H1 (cell line): Measurements from ENCODE around the gene GSKIP. TPM values are rescaled to one million over a fixed set of nuclear protein-coding genes. Genes with fewer than 3 reads are reported as not detected.

Experiments used
- CTCF ChIA-PET: fragments of 300-600 bp; sonication (Branson Sonifier 250); formaldehyde crosslinking; loops from one replicate; lab custom pipeline; 2021; ENCODE audit not compliant: partially characterized antibody; lab: Charles Lee
- POLR2A ChIA-PET: fragments of 300-600 bp; sonication (Branson Sonifier 250); formaldehyde crosslinking; loops from one replicate; lab custom pipeline; 2021; ENCODE audit warnings: inconsistent platforms; ENCODE audit not compliant: partially characterized antibody; lab: Charles Lee
- DNase-seq, 2 experiments: peaks; one replicate each; pipeline versions ENCODE4 v3.0.0 to v3.0.0-alpha.2; 2010 to 2022; ENCODE audit warnings: low spot score in 2 of 2, low read depth in 1 of 2, mixed read lengths in 1 of 2
- FAIRE-seq: peaks from 2 replicates; lab custom pipeline; 2011; peaks lifted over from hg19 to GRCh38; lab: Jason Lieb, UNC
- H2AFZ ChIP-seq: 2 replicates; pipeline ENCODE4 v1.8.1; 2012; ENCODE audit warnings: low read length, inconsistent platforms
- H2AK5ac ChIP-seq: 2 replicates; pipeline ENCODE4 v1.6.1; 2013; ENCODE audit warnings: low read depth, low read length
- H2BK120ac ChIP-seq: replicated peaks from 2 replicates; pipeline ENCODE3; 2013; ENCODE audit warnings: low read depth, low read length, inconsistent platforms
- H2BK12ac ChIP-seq: 2 replicates; pipeline ENCODE4 v1.6.1; 2013; ENCODE audit warnings: low read depth, low read length
- H2BK15ac ChIP-seq: 2 replicates; pipeline ENCODE4 v1.6.1; 2013; ENCODE audit warnings: low read length
- H2BK20ac ChIP-seq: 2 replicates; pipeline ENCODE4 v1.6.1; 2013; ENCODE audit warnings: low read length
- H2BK5ac ChIP-seq: 2 replicates; pipeline ENCODE4 v1.6.1; 2013; ENCODE audit warnings: low read depth, low read length
- H3K14ac ChIP-seq: 2 replicates; pipeline ENCODE4 v1.6.1; 2013; ENCODE audit warnings: inconsistent platforms; ENCODE audit not compliant: insufficient read length
- H3K18ac ChIP-seq: 2 replicates; pipeline ENCODE4 v1.6.1; 2013; ENCODE audit warnings: low read length; ENCODE audit errors: extremely low read depth
- H3K23ac ChIP-seq: 2 replicates; pipeline ENCODE4 v1.6.1; 2013; ENCODE audit warnings: inconsistent platforms; ENCODE audit not compliant: insufficient read length
- H3K23me2 ChIP-seq: 2 replicates; pipeline ENCODE4 v1.6.1; 2013; ENCODE audit warnings: low read depth, low read length
- H3K27ac ChIP-seq: 2 replicates; pipeline ENCODE4 v1.6.1; 2011; ENCODE audit warnings: low read depth, low read length, inconsistent platforms
- H3K27me3 ChIP-seq, 4 experiments: replicated peaks in 1 of 4; 1 replicate in 1 of 4; 2 replicates in 3 of 4; pipeline versions ENCODE4 v1.6.1 to v1.8.1; 2011 to 2013; ENCODE audit warnings: low read length in 3 of 4, mild to moderate bottlenecking in 3 of 4, inconsistent platforms in 2 of 4, mixed read lengths in 2 of 4, moderate library complexity in 1 of 4; ENCODE audit not compliant: control insufficient read depth in 3 of 4, insufficient read depth in 3 of 4; ENCODE audit errors: extremely low read depth in 1 of 4
- H3K36me3 ChIP-seq, 4 experiments: 2 replicates each; pipeline versions ENCODE4 v1.6.1 to v1.8.1; 2011 to 2013; ENCODE audit warnings: mild to moderate bottlenecking in 4 of 4, low read length in 3 of 4, moderate library complexity in 2 of 4, control low read depth in 1 of 4, inconsistent platforms in 1 of 4; ENCODE audit not compliant: insufficient read depth in 4 of 4, control insufficient read depth in 2 of 4
- H3K4ac ChIP-seq: replicated peaks from 2 replicates; pipeline ENCODE3; 2013; ENCODE audit warnings: low read length, low read depth, mixed read lengths, inconsistent platforms; ENCODE audit not compliant: insufficient read length
- H3K4me1 ChIP-seq, 4 experiments: replicated peaks in 1 of 4; 1 replicate in 1 of 4; 2 replicates in 3 of 4; pipeline versions ENCODE4 v1.6.1 to v1.8.1; 2011 to 2013; ENCODE audit warnings: low read length in 3 of 4, inconsistent platforms in 2 of 4, mixed read lengths in 1 of 4; ENCODE audit not compliant: insufficient read depth in 4 of 4, control insufficient read depth in 3 of 4
- H3K4me2 ChIP-seq, 2 experiments: 2 replicates each; pipeline versions ENCODE4 v1.6.1 to v1.8.1; 2011 to 2013; ENCODE audit warnings: low read depth in 2 of 2, low read length in 2 of 2, control low read depth in 1 of 2, inconsistent platforms in 1 of 2, mild to moderate bottlenecking in 1 of 2; ENCODE audit not compliant: insufficient read depth in 1 of 2
- H3K4me3 ChIP-seq, 4 experiments: fragments of 200-600, 300-600 bp in 1 of 4; sonication (generic), shearing (Covaris generic), sonication (Bioruptor Twin) in 1 of 4; 2 replicates each; pipeline versions ENCODE4 v1.5.1 to v1.8.1; 2011 to 2016; ENCODE audit warnings: low read length in 4 of 4, low read depth in 3 of 4, control low read depth in 2 of 4, inconsistent platforms in 2 of 4, mild to moderate bottlenecking in 2 of 4, mixed read lengths in 1 of 4, moderate library complexity in 1 of 4; ENCODE audit not compliant: insufficient read depth in 2 of 4; ENCODE audit errors: extremely low read depth in 1 of 4
- H3K56ac ChIP-seq: replicated peaks from 2 replicates; pipeline ENCODE3; 2013; ENCODE audit warnings: low read depth, mild to moderate bottlenecking, mixed read lengths, low read length, inconsistent platforms; ENCODE audit not compliant: insufficient read length
- H3K79me1 ChIP-seq: 2 replicates; pipeline ENCODE4 v1.6.1; 2013; ENCODE audit warnings: low read depth, low read length, control low read depth
- H3K79me2 ChIP-seq, 2 experiments: 2 replicates each; pipeline versions ENCODE4 v1.6.1 to v1.8.1; 2012 to 2013; ENCODE audit warnings: low read length in 2 of 2, mild to moderate bottlenecking in 2 of 2, inconsistent platforms in 1 of 2; ENCODE audit not compliant: insufficient read depth in 2 of 2, control insufficient read depth in 1 of 2
- H3K9ac ChIP-seq, 4 experiments: replicated peaks in 1 of 4; 1 replicate in 1 of 4; 2 replicates in 3 of 4; pipeline versions ENCODE4 v1.6.1 to v1.8.1; 2011 to 2013; ENCODE audit warnings: low read depth in 3 of 4, low read length in 3 of 4, control low read depth in 2 of 4, mild to moderate bottlenecking in 2 of 4, moderate library complexity in 2 of 4, inconsistent platforms in 1 of 4; ENCODE audit errors: extremely low read depth in 1 of 4
- H3K9me3 ChIP-seq, 2 experiments: 2 replicates each; pipeline versions ENCODE4 v1.6.1 to v1.8.1; 2012 to 2013; ENCODE audit warnings: mild to moderate bottlenecking in 2 of 2, moderate library complexity in 2 of 2, control low read depth in 1 of 2, inconsistent platforms in 1 of 2, low read depth in 1 of 2, low read length in 1 of 2, mixed read lengths in 1 of 2; ENCODE audit not compliant: insufficient read depth in 2 of 2
- H4K20me1 ChIP-seq, 2 experiments: replicated peaks in 1 of 2; 2 replicates each; pipeline versions ENCODE3 to v1.8.1; 2011 to 2013; ENCODE audit warnings: inconsistent platforms in 2 of 2, low read length in 2 of 2, mild to moderate bottlenecking in 1 of 2; ENCODE audit not compliant: insufficient read depth in 2 of 2, control insufficient read depth in 1 of 2
- H4K5ac ChIP-seq: 2 replicates; pipeline ENCODE4 v1.6.1; 2013; ENCODE audit warnings: low read length, low read depth, mixed read lengths, inconsistent platforms; ENCODE audit not compliant: insufficient read length
- H4K8ac ChIP-seq: 2 replicates; pipeline ENCODE4 v1.8.0; 2013; ENCODE audit warnings: mild to moderate bottlenecking, moderate library complexity, low read length, inconsistent platforms; ENCODE audit not compliant: insufficient read depth; ENCODE audit errors: extremely low read depth
- H4K91ac ChIP-seq: replicated peaks from 2 replicates; pipeline ENCODE3; 2013; ENCODE audit warnings: low read length, mixed read lengths, inconsistent platforms; ENCODE audit not compliant: insufficient read length
- BCL11A ChIP-seq, 2 experiments: IDR thresholded peaks; one replicate each; pipeline ENCODE4 v1.6.1; 2011; ENCODE audit warnings: low read depth in 2 of 2, low read length in 2 of 2, mild to moderate bottlenecking in 2 of 2
- EP300 ChIP-seq, 2 experiments: IDR thresholded peaks; 1 replicate in 1 of 2; 2 replicates in 1 of 2; pipeline ENCODE4 v1.6.1; 2011 to 2012; ENCODE audit warnings: low read depth in 2 of 2, low read length in 2 of 2, mild to moderate bottlenecking in 2 of 2, borderline replicate concordance in 1 of 2, inconsistent platforms in 1 of 2, moderate library complexity in 1 of 2
- HDAC2 ChIP-seq, 2 experiments: fragments of 300-600 bp in 1 of 2; sonication (generic) in 1 of 2; IDR thresholded peaks; 2 replicates each; pipeline ENCODE4 v1.6.1; 2011 to 2012; ENCODE audit warnings: low read depth in 2 of 2, low read length in 2 of 2, mild to moderate bottlenecking in 2 of 2, moderate library complexity in 2 of 2, borderline replicate concordance in 1 of 2, inconsistent platforms in 1 of 2
- KDM1A ChIP-seq: fragments of 200-600, 300-600 bp; sonication (generic); IDR thresholded peaks from 2 replicates; pipeline ENCODE4 v1.7.1; 2016; ENCODE audit warnings: mild to moderate bottlenecking, low read length, borderline replicate concordance
- KDM4A ChIP-seq: IDR thresholded peaks from one replicate; pipeline ENCODE4 v1.7.1; 2012; ENCODE audit warnings: low read depth, mild to moderate bottlenecking, moderate library complexity, low read length, inconsistent platforms; ENCODE audit not compliant: severe bottlenecking
- KDM5A ChIP-seq: fragments of 200-600 bp; IDR thresholded peaks from 2 replicates; pipeline ENCODE4 v1.7.1; 2012; ENCODE audit warnings: mild to moderate bottlenecking, low read length, inconsistent platforms, mixed read lengths
- MAX ChIP-seq: IDR thresholded peaks from 2 replicates; pipeline ENCODE4 v1.6.1; 2012; ENCODE audit warnings: inconsistent platforms
- RAD21 ChIP-seq, 2 experiments: IDR thresholded peaks in 1 of 2; conservative IDR thresholded peaks in 1 of 2; 2 replicates each; pipeline ENCODE4 v1.6.1; 2011; ENCODE audit warnings: low read depth in 2 of 2, low read length in 2 of 2, improper control_type of control experiment in 1 of 2, inconsistent platforms in 1 of 2, mild to moderate bottlenecking in 1 of 2, moderate library complexity in 1 of 2
- SP2 ChIP-seq: IDR thresholded peaks from 2 replicates; pipeline ENCODE4 v1.6.1; 2012; ENCODE audit warnings: mild to moderate bottlenecking, low read length, inconsistent platforms
- TAF7 ChIP-seq: optimal IDR thresholded peaks from 2 replicates; pipeline ENCODE3; 2011; ENCODE audit warnings: low read depth, mild to moderate bottlenecking, inconsistent platforms, low read length, moderate library complexity, borderline replicate concordance
- TBP ChIP-seq: IDR thresholded peaks from 2 replicates; pipeline ENCODE4 v1.6.1; 2011; ENCODE audit warnings: low read depth, low read length, improper control_type of control experiment
- WGBS, 2 experiments: shearing (Covaris generic) in 1 of 2; methylation state at CpG; one replicate each; pipeline versions ENCODE4 v1.1.6 to v1.1.7; 2013 to 2015; ENCODE audit warnings: low lambda C conversion rate in 2 of 2, mixed read lengths in 2 of 2, inconsistent platforms in 1 of 2, low coverage in 1 of 2, missing lambda C conversion rate in 1 of 2; ENCODE audit not compliant: insufficient replicate concordance in 2 of 2, insufficient coverage in 1 of 2, insufficient read length in 1 of 2; ENCODE audit errors: extremely low coverage in 1 of 2, missing lambda C conversion rate in 1 of 2; 5-methylcytosine and 5-hydroxymethylcytosine counted together
- polyA plus RNA-seq, 7 experiments: library from polyadenylated mRNA; depleted of rRNA in 3 of 7; stranded (reverse) in 5 of 7; unstranded in 2 of 7; fragments of >200 nt in 5 of 7; fragments of 200-250 nt in 2 of 7; gene quantifications; 1 replicate in 5 of 7; 2 replicates in 1 of 7; 4 replicates in 1 of 7; pipeline versions ENCODE4 v1.2.1 to v1.2.3, GENCODE V29; 2011 to 2013; ENCODE audit warnings: missing spikeins in 2 of 7, mixed read lengths in 2 of 7
- total RNA-seq: library from RNA; stranded (reverse); fragmentation: NEBNext Ultra II Directional; extraction: Animal tissue kit (Norgen Biotek cat#: 25700); gene quantifications from 2 replicates; pipeline ENCODE4 v1.2.1, GENCODE V29; 2021

Gene GSKIP
- total and polyA plus RNA-seq, 2 of the 8 experiments (the other 6 are each of a cell fraction or from before 2014, with no cell fraction given): 20.3 to 37.1 TPM

GRCh38 chr14:96376093-96376492 is 12.8 kb downstream of the GSKIP start:
- Histone ChIP-seq H3K23me2 (no peaks in the 10 kb centered on the region), H2BK120ac (no peak overlapping the region), H3K4me2 (no peak overlapping the region), H3K9ac (no peak overlapping the region), H4K91ac (no peak overlapping the region), H3K18ac (no peak overlapping the region), H3K4ac (no peak overlapping the region), H3K79me2 (peaks cover 0 to 21% of the 10 kb centered on the region in 2 experiments; a peak in 3 of 4 replicates), H4K8ac (no peak overlapping the region), H2BK20ac (no peak overlapping the region), H3K4me3 (no peak overlapping the region), H3K4me1 (peaks cover 0 to 7% (median 0%) of the 10 kb centered on the region in 4 experiments; a peak in 2 of 7 replicates), H2AFZ (no peak overlapping the region), H3K23ac (no peak overlapping the region), H3K27ac (no peak overlapping the region), H2AK5ac (no peak overlapping the region), H2BK15ac (no peak overlapping the region), H3K36me3 (no peaks in the 10 kb centered on the region; a peak in 1 of 8 replicates), H4K5ac (no peak overlapping the region), H3K27me3 (no peaks in the 10 kb centered on the region), H3K79me1 (no peaks in the 10 kb centered on the region), H2BK5ac (no peak overlapping the region), H2BK12ac (no peak overlapping the region), H3K56ac (no peak overlapping the region), H3K9me3 (no peaks in the 10 kb centered on the region), H4K20me1 (peaks cover 0 to 3% of the 10 kb centered on the region in 2 experiments), H3K14ac (no peak overlapping the region)
- WGBS, 2 experiments: 87% methylated on average over 3 of the region's 3 CpGs; no CpG with 5 or more reads in 1 of the 2 experiments
- no peak for DNase-seq
- TF ChIP-seq KDM1A (no peak), MAX (no peak), KDM5A (no peak), TBP (no peak), EP300 (IDR thresholded peaks at IDR 0.05; ENCODE audit: borderline replicate concordance in 1 of 2, low read depth in 2 of 2, low read length in 2 of 2) (no peak), RAD21 (IDR thresholded peaks at IDR 0.05 in 1 of 2, conservative IDR thresholded peaks at IDR 0.05 in 1 of 2; ENCODE audit: low read depth in 2 of 2, low read length in 2 of 2) (no peak), TAF7 (no peak), BCL11A (IDR thresholded peaks at IDR 0.05; ENCODE audit: low read depth in 2 of 2, low read length in 2 of 2) (no peak), HDAC2 (IDR thresholded peaks at IDR 0.05; ENCODE audit: borderline replicate concordance in 1 of 2, low read depth in 2 of 2, low read length in 2 of 2) (no peak), KDM4A (no peak), SP2 (no peak)
- ChIA-PET CTCF (no interaction called here), POLR2A (no interaction called here)
- no peak for FAIRE-seq
